H1 (cell line): ENCODE data around the gene MT1G.

Experiments
- CHD1 ChIP-seq: IDR thresholded peaks from 2 replicates; pipeline ENCODE4 v1.6.1; 2012; ENCODE audit warnings: low read depth, low read length, improper control_type of control experiment
- GABPA ChIP-seq: IDR thresholded peaks from 2 replicates; pipeline ENCODE4 v1.6.1; 2011; ENCODE audit warnings: mild to moderate bottlenecking, low read length, moderate library complexity, borderline replicate concordance; ENCODE audit not compliant: insufficient read depth
- HDAC2 ChIP-seq, 2 experiments: fragments of 300-600 bp in 1 of 2; sonication (generic) in 1 of 2; IDR thresholded peaks; 2 replicates each; pipeline ENCODE4 v1.6.1; 2011 to 2012; ENCODE audit warnings: low read depth in 2 of 2, low read length in 2 of 2, mild to moderate bottlenecking in 2 of 2, moderate library complexity in 2 of 2, borderline replicate concordance in 1 of 2, inconsistent platforms in 1 of 2
- JUN ChIP-seq: IDR thresholded peaks from 2 replicates; pipeline ENCODE4 v1.6.1; 2011; ENCODE audit warnings: low read depth, mild to moderate bottlenecking, improper control_type of control experiment, low read length
- POLR2AphosphoS5 ChIP-seq: IDR thresholded peaks from 2 replicates; pipeline ENCODE4 v1.6.1; 2011; ENCODE audit warnings: low read depth, low read length
- TF ChIP-seq, protein P1 (sequence below): IDR thresholded peaks from 2 replicates; pipeline ENCODE4 v1.6.1; 2011; ENCODE audit warnings: low read length, improper control_type of control experiment
- TF ChIP-seq, protein P2 (sequence below), 3 experiments: IDR thresholded peaks; 1 replicate in 2 of 3; 2 replicates in 1 of 3; pipeline versions ENCODE4 v1.5.1 to v1.6.1; 2011; ENCODE audit warnings: low read length in 3 of 3, mild to moderate bottlenecking in 3 of 3, inconsistent platforms in 2 of 3, low read depth in 1 of 3, moderate library complexity in 1 of 3; ENCODE audit not compliant: insufficient read depth in 1 of 3; ENCODE audit errors: control extremely low read depth in 1 of 3

DNA sequence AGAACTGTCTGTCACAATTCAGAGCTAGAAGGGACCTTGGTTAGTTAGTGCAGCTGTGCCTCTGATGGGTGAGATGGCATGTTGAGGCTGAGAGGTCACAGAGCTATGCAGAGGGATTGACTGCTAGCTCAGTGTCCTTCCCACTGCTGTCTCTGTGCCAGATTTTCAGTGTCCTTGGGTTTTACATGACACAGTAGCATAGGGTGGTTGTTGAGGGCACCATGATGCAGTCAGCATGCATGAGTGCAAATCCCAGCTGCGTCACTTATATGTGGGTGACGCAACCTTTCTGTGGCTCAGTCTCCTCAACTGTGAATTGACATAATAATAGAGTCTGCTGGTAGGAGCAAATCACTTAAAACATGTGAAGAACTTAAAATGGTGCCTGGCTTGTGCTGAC lies 26.7 kb downstream of the MT1G start:
- TF ChIP-seq JUN (no peak), GABPA (no peak), CHD1 (no peak), HDAC2 (IDR thresholded peaks at IDR 0.05; ENCODE audit: borderline replicate concordance in 1 of 2, low read depth in 2 of 2, low read length in 2 of 2) (no peak), POLR2AphosphoS5 (no peak)
- TF ChIP-seq, protein P1, sequence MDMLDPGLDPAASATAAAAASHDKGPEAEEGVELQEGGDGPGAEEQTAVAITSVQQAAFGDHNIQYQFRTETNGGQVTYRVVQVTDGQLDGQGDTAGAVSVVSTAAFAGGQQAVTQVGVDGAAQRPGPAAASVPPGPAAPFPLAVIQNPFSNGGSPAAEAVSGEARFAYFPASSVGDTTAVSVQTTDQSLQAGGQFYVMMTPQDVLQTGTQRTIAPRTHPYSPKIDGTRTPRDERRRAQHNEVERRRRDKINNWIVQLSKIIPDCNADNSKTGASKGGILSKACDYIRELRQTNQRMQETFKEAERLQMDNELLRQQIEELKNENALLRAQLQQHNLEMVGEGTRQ: no peak
- TF ChIP-seq, protein P2, sequence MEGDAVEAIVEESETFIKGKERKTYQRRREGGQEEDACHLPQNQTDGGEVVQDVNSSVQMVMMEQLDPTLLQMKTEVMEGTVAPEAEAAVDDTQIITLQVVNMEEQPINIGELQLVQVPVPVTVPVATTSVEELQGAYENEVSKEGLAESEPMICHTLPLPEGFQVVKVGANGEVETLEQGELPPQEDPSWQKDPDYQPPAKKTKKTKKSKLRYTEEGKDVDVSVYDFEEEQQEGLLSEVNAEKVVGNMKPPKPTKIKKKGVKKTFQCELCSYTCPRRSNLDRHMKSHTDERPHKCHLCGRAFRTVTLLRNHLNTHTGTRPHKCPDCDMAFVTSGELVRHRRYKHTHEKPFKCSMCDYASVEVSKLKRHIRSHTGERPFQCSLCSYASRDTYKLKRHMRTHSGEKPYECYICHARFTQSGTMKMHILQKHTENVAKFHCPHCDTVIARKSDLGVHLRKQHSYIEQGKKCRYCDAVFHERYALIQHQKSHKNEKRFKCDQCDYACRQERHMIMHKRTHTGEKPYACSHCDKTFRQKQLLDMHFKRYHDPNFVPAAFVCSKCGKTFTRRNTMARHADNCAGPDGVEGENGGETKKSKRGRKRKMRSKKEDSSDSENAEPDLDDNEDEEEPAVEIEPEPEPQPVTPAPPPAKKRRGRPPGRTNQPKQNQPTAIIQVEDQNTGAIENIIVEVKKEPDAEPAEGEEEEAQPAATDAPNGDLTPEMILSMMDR (IDR thresholded peaks at IDR 0.05; ENCODE audit: control extremely low read depth in 1 of 3, insufficient read depth in 1 of 3, low read depth in 1 of 3, low read length in 3 of 3): no peak
